Daoy (cell line): Measurements from ENCODE around the gene ADAMTSL1. TPM values are rescaled to one million over a fixed set of nuclear protein-coding genes. Genes with fewer than 3 reads are reported as not detected.

Source experiments
- DNase-seq: peaks from one replicate; pipeline ENCODE4 v3.0.0-alpha.2; 2015; ENCODE audit warnings: low read depth
- total RNA-seq: library from RNA; depleted of rRNA; stranded (reverse); fragments of >200 nt; shearing (Covaris generic); gene quantifications from 2 replicates; pipeline ENCODE4 v1.2.3, GENCODE V29; 2014

Gene ADAMTSL1
- total RNA-seq, 1 experiment from 2014 or later = 16.6 TPM

DNA sequence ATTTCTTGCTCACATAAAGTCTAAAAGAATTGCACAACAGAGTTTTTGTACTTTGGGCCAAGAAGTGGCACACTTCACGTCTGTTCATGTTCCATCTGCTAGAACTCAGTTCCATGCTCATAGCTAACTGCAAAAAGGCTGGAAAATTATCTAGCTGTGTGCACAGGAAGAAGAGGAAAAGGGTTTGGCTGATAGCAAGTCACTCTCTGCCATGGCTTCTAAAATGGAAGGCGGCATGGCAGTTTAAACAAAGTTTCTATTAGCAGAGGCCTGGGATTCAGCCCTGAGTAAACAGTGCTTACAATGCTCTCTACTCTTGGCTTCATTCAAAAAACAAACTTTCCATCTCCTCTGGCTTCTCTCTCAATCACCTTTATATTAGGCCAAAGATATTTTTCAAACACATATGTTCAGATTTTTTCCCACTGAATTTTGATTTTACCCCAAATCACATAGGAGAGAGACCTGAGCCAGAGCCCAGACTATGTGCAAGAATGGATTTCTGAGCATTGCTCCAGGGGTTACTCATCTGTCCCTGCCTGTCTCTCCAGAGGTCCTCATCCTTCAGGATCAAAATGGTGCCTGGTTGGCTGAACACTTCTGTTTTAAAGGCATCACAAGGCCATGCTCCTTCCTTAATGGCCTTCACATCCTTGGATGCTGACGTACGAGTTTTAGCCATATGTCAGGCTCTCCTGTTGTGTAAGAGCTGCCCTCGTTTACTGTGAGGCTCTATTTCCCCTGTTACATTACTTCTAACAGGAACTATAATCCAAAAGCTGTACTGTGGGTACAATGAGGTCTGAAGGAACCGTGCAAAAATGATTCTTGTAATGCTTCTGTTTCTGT, 332.5 kb downstream of the ADAMTSL1 start:
- no peak for DNase-seq

DNA sequence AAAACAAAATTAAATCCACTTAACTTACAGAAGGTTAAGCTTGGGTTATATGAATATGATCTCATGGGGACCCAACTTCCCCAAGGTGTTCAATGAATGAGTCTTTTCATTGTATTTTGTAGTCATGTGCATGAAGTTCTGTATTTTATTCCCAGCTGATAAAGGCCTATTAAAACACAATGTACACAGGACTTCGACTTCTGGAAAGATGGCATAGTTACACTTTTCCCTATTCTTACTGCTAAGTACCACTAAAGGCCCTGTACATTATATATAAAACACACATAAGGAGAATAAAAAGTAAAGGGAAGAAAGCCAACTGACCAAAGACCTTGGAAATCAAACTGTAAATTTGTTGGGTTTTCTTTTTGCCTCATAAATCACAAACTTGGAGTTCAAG, 336.6 kb downstream of the ADAMTSL1 start:
- DNase-seq = no peak

DNA sequence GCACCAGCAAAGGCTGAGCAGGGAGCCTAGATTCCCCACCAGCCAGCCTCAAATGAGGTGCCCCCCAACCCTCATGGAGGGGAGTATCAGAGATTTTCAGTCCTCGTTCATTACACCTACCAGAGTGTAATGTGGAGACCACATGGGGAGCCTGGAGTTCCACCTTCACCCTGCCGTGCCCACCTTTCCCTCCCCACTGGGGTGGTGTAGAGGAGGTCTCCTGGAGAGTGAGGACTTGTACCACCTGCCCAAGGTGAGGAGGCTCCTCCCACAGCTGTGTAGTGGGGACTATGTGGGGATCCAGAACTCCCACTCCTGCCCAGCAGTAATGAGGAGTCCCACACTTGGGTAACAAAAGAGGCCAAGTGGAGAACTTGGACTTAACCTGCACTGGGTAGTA, 337.2 kb downstream of the ADAMTSL1 start:
- no peak for DNase-seq

DNA sequence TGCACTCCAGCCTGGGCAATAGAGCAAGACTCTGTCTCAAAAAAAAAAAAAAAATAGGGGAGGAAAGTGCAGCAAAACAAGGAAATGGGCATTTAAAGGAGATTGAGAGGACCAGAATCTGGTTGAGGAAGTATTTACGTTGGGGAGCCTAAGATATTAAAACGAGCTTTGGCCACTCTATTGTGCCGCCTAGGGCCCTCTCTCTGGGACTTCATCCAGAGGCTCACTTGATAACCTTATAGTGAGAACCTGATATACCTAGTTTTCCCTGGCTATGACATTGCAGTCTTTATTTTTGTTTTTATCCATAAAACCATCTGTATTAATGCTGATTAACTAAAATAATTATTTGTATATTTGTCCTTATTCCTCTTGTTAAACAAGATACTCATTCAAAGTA, 345.5 kb downstream of the ADAMTSL1 start:
- DNase-seq = no peak

DNA sequence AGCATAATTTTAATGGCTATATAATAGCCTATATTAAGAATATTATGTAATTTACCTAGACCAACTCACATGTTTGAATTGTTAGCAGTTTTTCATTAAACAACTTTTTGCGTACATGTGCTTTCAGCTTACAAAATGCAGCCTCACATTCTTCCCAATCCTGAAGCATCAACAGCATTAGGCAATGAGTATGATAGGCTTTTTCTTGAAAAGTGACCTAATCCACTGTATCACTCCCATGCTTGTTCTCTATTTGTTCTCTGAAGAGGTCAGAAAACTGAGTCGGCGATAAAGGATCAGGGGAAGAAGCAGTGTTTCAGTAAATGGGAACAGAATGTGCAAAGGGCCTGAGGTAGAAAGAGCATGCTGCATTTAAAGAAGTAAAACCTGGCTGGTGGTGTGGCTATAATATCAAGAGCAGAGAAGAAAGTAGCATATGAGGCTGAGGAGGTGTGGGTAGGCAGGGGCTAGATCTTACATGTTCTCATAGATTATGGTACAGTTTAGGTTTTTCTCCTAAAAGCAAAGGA, 346.7 kb downstream of the ADAMTSL1 start:
- no peak for DNase-seq

DNA sequence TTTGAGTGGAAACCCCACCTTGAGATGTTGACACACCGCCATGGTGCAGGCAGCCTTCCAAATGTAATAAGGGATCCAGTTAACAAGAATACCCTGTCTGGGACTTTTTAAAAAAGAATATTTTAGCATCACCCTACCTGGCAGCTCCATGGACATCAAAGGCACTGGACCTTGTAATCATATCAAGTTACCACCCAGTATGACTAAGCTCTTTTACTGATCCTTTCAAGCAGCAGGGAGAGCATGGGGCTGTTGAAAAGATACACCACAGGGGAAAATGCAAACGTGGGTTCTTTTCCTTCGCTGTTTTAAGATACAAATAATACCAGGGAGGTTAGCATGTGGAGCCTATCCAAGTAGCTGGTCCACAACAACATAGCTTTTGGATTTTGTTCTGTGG, 347.8 kb downstream of the ADAMTSL1 start:
- DNase-seq = peak; percentile 12

DNA sequence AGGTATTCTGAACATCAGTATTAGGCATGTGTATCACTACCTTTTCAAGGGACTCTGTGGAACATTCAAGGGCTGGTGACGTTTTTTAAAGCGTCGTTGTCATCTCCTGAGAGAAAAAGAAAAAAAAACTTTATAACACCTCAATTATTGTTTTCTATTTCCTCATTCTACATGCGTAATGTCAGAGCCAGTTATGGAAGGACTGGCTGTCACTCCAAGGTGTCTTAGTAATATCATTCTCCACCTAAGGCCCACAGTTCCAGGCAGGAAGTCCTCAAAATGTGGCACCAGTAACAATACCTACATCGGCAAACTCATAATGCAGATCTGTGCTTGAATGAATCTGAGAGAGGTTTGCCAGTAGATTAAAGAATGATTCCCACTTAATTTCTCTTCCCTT, 348.9 kb downstream of the ADAMTSL1 start:
- DNase-seq = no peak

DNA sequence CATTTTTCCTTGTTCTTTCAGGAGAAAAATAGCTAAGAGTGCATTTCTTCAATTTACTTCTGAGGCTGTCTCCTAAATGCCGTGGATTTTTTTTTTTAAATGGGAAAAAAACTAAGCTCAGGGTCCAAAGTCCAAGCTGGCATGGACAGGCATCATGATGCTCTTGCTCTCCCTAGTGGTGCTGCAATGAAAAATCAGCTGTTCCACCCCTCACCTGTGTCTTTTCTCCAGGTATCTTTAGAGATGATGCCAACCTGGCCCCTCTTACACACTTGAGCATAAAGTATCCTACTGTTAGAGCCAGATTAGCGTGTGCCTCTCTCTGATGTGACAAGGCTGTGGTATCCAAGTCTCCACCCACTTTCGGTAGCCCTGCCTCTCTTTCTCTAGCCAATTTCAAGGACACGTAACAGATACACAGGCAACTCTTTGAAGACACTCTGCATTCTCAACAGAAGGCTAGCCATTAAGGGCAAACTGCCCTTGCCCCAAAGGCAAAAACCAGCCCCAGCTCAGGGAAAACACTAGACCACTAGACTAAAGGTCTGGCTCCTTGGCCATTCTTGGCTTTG, 350.2 kb downstream of the ADAMTSL1 start:
- no peak for DNase-seq

DNA sequence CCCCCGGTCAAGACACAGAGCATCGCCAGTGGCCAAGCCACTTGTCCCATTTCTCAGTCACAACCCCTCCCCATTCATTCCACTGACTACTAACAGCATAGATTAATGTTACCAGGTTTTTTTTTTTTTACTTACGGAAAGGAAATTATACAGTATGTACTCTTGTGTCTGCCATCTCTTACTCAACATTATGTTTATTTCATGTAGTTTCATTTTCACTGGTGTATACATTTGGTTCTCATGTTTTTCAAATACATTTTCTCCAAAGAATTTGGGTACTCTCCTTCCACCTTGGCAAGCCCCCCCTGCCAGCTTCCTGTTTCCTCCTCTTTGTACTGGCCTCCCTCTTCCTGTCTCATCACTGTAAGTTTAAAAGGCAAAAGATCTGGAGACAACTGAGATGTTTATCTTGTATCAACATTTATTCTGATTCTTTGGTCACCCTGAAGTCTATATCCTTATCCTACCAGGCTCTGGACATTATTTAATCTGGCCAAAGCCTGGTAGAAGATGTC, 351.8 kb downstream of the ADAMTSL1 start:
- no peak for DNase-seq

DNA sequence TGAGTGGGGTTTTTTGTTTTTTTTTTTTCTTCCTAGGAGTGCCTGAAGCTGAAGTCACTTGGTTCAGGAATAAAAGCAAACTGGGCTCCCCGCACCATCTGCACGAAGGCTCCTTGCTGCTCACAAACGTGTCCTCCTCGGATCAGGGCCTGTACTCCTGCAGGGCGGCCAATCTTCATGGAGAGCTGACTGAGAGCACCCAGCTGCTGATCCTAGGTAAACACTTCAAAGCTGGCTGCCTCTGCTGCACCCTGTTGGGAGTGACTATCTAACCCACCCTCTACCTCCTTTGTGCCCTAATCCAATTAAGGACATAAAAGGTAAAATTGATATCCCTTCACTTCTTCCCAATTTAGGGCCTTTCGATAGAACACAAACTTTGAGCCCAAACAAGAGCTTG, 352.3 kb downstream of the ADAMTSL1 start:
- no peak for DNase-seq

DNA sequence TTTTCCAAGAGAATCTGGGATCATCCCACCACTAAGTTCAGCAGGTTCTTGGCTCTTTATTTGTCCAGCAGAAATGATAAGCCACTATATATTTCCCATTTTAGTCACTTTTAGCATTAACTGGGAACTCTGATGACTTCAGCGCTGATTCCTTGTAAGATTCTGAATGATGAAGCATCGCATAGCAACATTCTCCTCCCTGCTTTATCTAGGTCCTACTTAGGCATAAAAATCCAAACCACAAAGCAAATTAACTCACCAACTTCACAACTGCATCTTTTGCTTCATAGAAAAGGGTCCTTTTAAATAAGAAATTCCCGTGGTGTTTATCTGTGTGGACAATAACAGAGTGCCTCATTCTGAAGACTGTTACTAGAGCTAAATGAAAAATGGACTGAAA, 355.1 kb downstream of the ADAMTSL1 start:
- DNase-seq = no peak

DNA sequence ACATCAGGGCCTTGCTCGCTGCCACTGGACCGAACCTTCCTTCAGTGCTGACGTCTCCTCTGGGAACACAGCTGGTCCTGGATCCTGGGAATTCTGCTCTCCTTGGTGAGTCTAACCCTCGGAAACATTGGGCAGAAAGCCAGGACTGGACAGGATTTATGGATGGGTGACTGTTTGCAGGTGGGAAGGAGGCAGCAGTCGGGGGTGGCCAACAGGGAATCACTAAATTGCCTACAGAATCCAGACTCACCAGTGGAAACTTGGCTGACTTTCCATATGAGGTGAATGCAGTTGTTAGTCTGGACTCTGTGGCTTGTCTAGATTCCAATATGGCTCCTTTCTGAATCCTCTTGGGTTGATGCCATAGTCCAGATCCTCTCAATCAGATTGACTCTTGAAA, 355.9 kb downstream of the ADAMTSL1 start:
- DNase-seq = no peak

DNA sequence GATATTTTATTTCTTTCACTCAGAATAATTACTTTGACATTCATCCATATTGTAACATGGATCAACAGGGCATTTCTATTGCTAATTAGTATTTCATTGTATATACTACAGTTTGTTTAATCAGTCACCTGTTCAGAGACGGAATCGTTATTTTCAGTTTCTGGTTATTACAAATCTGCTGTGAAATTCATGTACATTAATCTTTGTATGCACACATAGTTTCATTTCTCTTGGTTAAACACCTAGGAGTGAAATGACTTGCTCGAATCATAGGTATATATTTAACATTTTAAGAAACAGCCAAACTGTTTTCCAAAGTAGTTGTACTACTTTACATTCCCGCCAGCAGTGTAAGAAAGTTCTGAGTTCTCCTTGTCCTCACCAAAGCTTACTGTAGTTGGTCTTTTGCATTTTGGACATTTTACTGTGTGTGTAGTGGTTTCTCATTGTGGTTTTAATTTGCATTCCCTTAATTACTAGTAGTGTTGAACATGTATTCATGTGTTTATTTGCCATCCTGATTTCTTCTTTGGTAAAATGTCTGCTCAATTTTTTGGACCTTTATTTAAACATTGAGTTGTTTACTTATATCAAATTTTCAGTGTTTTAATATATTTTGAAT, 360.9 kb downstream of the ADAMTSL1 start:
- DNase-seq = no peak

DNA sequence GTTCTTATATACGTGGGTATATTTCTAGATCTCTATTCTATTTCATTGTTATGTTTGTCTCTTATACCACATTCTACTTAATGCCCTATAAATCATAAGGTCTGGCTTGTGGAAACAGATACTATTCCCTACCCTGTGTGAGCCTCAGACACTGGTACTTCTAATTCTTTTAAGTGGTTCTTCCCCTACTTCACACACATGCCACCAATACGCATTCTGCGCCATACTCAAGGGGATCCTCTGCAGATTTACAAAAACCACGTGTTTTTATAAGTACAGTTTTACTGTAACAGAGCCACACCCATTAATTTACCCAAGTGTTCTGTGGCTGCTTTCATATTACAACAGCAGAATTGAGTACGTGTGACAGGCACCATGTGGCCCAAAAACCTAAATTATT, 363.4 kb downstream of the ADAMTSL1 start:
- no peak for DNase-seq

DNA sequence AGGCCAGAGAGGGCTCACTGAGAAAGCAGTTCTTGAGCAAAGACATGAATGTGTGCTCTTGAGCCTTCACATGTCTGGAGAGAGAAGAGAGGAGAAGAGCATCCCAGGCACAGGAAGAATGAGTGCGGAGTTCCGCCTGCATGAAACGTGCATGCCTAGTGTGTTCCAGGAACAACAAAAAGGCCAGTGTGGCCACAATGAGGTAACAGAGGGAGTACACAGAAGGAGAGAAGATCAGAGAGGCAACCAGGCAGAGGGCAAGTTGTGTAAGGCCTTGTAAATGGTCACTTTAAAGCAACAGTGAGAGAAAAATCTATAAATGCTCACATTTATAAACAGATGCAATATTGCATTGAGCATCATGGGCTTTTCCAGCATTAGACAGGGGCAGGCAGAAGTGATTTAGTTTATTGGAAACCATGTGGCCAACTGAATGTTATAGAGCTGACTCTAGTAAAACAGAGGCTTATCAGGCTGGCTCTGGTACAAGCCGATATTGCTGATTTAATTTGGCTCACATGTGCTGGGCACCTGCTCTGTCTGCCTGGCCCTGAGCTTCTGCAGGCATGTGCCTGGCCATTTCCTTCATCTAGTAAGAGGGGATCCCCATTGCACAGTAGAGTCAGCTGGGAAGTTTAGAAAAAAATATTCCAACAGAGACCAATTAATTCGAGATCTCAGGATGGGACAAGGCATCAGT, 373.8 kb downstream of the ADAMTSL1 start:
- no peak for DNase-seq

DNA sequence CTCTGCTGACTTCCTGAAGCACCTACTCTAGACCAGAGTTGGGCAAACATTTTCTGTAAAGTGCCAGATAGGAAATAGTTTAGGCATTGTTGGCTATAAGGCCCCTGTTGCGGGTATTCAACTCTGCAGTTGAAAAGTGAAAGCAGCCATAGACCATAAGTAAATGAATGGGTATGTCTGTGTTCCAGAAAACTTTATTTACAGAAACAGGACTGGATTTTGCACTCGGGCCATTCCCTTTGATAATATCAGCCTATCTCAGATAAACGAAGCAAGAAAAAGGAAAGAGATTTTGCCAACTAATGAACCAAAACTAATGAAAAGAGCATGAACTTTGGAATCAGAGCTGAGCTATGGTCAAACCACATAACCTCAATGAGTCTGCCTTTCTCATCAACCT, 374.7 kb downstream of the ADAMTSL1 start:
- no peak for DNase-seq

DNA sequence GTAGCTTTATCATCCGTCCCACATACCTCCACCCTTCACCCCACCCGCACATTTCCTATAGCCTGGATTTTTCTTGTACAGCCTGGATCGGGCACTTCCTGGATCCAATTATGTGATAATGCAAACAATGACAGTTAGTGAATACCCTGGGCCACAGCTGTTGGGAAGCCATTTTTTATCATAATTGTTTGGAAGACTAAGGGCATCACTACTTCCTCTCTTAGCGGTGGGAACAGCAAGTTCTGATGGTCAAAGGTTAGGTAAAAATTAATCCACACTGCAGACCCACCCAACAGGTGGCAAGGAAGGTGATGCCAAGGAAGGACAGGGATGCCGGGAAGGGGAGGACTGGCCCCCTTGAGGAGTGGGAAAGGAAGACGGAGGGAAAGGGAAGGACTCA, 375.3 kb downstream of the ADAMTSL1 start:
- no peak for DNase-seq

DNA sequence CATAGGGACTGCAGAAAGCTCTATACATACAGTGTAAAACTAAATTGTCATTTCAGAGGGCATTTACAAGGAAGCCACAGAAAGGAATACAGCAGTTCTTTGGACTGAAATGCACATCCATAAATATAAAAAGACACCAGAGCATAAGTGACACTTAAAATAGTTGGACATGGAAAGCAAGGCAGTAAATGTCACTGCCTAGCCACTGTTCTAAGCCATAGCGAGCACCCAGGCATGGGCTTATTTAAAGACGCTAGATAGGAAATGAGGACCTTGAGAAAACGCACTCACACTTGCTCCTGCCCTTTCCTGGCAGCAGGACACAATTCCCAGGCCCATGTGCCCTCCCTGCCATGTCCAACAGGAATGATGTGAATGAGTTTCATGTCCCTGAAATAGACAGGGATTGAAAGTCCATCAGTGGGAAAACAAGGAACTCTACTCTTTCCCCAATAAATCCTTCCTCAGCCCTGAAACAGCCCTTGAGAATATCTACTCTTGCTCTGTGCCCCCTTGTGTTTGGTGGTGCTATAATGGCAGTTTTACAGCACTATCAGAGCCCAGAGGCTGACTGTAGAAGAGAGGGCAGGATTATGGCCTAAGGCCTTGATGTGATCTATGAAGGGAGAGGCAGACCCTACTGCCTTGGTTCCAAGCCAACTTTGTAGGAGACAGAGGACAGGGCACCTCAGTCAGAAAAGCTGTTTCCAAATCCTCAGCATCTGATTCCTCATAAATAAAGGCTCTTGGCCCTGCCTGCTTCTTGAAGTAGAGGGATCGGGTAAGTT, 376.1 kb downstream of the ADAMTSL1 start:
- no peak for DNase-seq

DNA sequence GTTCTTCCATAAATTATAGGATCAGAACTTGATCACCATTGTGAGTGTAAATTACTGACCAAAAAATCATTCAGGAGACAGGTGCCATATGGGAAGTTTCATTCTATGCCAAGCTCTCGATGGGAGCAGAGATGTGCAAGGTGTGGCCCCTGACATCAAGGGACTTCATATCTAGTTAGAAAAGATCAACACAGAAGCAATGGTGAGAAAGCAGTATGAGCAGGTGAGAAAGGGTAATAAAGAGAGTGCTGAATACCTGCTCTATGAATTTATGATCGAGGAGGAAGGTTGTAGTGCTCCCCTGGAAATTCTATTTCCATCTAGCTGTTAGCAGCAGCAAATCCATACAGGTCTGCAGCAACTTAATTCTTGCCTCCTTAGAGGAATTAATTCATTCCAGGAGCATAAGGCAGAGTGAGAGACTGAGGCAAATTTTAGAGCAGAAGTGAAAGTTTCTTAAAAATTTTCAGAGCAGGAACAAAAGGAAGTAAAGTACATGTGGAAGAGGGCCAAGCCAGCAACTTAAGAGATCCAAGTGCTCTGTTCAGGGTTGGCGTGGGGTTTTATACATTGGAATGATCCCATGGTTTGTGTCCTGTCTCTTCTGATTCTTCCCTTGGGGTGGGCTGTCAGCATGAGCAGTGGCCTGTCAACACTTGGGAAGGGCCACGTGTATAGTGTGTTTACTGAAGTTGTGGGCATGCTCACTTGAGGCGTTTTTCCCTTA, 377.3 kb downstream of the ADAMTSL1 start:
- DNase-seq = no peak

DNA sequence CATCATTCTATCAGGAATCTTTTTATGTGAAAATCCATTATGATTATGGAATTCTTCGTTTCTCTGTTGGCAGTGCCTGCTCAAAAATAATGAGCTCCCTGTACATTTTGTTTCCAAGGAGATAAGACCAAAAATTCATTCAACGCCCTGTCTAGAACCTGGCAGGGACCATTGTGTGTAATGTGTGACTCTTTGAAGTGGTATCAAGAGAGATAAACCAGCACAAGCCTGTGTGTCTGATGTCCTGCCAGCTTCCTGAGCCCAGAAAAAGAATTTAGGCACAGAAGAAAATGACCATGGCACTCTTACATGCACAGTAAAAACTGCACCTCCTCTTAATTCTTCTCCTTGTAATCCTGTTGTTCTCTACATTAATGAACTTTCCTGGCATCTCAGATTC, 381.7 kb downstream of the ADAMTSL1 start:
- DNase-seq = no peak

DNA sequence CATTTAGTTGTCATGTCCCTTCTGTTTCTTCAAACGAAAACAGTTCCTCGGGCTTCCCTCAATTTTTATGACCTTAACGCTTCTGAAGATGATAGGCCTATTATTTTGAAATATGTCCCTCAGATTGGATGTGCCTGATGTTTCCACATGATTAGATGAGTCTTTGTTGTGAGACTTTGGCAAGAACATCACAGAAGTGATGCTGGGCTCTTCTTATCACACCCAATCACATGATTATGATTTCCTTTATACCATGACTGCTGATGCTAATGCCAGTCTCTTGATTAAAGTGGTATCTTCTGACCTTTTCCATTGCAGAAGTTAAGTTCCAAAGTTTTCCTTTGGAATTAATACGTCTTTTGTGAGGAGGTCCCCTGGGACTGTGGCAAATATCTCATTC, 383.4 kb downstream of the ADAMTSL1 start:
- no peak for DNase-seq
